ENCODE data around the gene CIZ1. TPM values are rescaled to one million over a fixed set of nuclear protein-coding genes. Genes with fewer than 3 reads are reported as not detected.

The CIZ1 gene
- total and polyA plus RNA-seq, 10 of the 15 experiments (the other 5 are each of a cell fraction or from before 2014, with no cell fraction given), result 1.8 to 91.6 (median 35.4) TPM

DNA sequence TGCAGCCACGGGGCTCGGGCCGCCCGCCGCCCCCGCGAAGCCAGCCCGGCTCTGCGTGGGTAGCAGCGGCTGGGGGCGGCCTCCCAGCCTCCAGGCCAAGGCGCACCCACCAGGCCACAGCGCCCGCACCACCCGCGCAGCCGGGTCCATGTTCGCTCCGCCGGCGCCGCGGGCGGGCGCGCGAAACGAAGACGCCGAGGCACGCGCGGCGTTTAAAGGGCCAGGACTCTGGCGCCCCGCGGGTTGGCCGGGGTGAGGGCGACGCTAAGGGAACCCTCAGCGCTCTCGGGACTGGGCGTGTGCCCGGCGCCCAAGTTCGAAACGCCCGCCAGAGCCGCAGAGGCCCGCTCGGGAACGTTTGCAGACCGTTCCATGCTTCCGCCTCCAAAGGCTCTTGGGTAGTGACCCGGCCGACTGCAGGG, 63.8 kb downstream of the CIZ1 start, which contains the start of gene PTGES2 (continued):
- TF ChIP-seq, protein P1, sequence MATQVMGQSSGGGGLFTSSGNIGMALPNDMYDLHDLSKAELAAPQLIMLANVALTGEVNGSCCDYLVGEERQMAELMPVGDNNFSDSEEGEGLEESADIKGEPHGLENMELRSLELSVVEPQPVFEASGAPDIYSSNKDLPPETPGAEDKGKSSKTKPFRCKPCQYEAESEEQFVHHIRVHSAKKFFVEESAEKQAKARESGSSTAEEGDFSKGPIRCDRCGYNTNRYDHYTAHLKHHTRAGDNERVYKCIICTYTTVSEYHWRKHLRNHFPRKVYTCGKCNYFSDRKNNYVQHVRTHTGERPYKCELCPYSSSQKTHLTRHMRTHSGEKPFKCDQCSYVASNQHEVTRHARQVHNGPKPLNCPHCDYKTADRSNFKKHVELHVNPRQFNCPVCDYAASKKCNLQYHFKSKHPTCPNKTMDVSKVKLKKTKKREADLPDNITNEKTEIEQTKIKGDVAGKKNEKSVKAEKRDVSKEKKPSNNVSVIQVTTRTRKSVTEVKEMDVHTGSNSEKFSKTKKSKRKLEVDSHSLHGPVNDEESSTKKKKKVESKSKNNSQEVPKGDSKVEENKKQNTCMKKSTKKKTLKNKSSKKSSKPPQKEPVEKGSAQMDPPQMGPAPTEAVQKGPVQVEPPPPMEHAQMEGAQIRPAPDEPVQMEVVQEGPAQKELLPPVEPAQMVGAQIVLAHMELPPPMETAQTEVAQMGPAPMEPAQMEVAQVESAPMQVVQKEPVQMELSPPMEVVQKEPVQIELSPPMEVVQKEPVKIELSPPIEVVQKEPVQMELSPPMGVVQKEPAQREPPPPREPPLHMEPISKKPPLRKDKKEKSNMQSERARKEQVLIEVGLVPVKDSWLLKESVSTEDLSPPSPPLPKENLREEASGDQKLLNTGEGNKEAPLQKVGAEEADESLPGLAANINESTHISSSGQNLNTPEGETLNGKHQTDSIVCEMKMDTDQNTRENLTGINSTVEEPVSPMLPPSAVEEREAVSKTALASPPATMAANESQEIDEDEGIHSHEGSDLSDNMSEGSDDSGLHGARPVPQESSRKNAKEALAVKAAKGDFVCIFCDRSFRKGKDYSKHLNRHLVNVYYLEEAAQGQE (IDR thresholded peaks at IDR 0.05; ENCODE audit: low read depth, low read length), result no peak
- peak; percentile 87; the same call in 1 of the 2 replicates for TF ChIP-seq RB1 (IDR thresholded peaks at IDR 0.05; ENCODE audit: borderline replicate concordance)
- no peak for TF ChIP-seq CREB1 (IDR thresholded peaks at IDR 0.05; ENCODE audit: low read depth)
- TF ChIP-seq ZSCAN29 (IDR thresholded peaks at IDR 0.05), result peak; percentile 43; the same call in 1 of the 2 replicates
- no peak for TF ChIP-seq SPI1 (IDR thresholded peaks at IDR 0.05; ENCODE audit: borderline replicate concordance, insufficient read depth, low read depth, low read length)
- peak; percentile 98 for TF ChIP-seq GATAD2B (conservative IDR thresholded peaks at IDR 0.05; ENCODE audit: low read depth)
- peak; percentile 71 for TF ChIP-seq MXI1 (IDR thresholded peaks at IDR 0.05; ENCODE audit: low read depth, low read length)
- TF ChIP-seq HDAC6 (IDR thresholded peaks at IDR 0.05; ENCODE audit: unreplicated experiment), result peak; percentile 51
- no peak for TF ChIP-seq MEF2B (IDR thresholded peaks at IDR 0.05; ENCODE audit: partially characterized antibody, poor library complexity, severe bottlenecking)
- peak; percentile 87 for TF ChIP-seq DPF2 (IDR thresholded peaks at IDR 0.05)
- no peak; the same call in 1 of the 2 replicates for TF ChIP-seq POLR2AphosphoS5 (IDR thresholded peaks at IDR 0.05; ENCODE audit: low read length)
- TF ChIP-seq, protein P2, sequence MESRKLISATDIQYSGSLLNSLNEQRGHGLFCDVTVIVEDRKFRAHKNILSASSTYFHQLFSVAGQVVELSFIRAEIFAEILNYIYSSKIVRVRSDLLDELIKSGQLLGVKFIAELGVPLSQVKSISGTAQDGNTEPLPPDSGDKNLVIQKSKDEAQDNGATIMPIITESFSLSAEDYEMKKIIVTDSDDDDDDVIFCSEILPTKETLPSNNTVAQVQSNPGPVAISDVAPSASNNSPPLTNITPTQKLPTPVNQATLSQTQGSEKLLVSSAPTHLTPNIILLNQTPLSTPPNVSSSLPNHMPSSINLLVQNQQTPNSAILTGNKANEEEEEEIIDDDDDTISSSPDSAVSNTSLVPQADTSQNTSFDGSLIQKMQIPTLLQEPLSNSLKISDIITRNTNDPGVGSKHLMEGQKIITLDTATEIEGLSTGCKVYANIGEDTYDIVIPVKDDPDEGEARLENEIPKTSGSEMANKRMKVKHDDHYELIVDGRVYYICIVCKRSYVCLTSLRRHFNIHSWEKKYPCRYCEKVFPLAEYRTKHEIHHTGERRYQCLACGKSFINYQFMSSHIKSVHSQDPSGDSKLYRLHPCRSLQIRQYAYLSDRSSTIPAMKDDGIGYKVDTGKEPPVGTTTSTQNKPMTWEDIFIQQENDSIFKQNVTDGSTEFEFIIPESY (IDR thresholded peaks at IDR 0.05), result no peak
- TF ChIP-seq ZNF24 (IDR thresholded peaks at IDR 0.05), result peak; percentile 25; the same call in 1 of the 2 replicates
- TF ChIP-seq HCFC1 (IDR thresholded peaks at IDR 0.05; ENCODE audit: low read length), result peak; percentile 39; the same call in 1 of the 2 replicates
- TF ChIP-seq, protein P3, sequence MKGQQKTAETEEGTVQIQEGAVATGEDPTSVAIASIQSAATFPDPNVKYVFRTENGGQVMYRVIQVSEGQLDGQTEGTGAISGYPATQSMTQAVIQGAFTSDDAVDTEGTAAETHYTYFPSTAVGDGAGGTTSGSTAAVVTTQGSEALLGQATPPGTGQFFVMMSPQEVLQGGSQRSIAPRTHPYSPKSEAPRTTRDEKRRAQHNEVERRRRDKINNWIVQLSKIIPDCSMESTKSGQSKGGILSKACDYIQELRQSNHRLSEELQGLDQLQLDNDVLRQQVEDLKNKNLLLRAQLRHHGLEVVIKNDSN (IDR thresholded peaks at IDR 0.05; ENCODE audit: borderline replicate concordance, extremely low read length, insufficient read depth, low read depth, low read length), result peak; percentile 36
- TF ChIP-seq ZZZ3 (IDR thresholded peaks at IDR 0.05; ENCODE audit: control insufficient read depth, insufficient read length, low read depth), result no peak
- TF ChIP-seq, protein P4, sequence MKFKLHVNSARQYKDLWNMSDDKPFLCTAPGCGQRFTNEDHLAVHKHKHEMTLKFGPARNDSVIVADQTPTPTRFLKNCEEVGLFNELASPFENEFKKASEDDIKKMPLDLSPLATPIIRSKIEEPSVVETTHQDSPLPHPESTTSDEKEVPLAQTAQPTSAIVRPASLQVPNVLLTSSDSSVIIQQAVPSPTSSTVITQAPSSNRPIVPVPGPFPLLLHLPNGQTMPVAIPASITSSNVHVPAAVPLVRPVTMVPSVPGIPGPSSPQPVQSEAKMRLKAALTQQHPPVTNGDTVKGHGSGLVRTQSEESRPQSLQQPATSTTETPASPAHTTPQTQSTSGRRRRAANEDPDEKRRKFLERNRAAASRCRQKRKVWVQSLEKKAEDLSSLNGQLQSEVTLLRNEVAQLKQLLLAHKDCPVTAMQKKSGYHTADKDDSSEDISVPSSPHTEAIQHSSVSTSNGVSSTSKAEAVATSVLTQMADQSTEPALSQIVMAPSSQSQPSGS (IDR thresholded peaks at IDR 0.05; ENCODE audit: low read length), result no peak
- TF ChIP-seq, protein P5, sequence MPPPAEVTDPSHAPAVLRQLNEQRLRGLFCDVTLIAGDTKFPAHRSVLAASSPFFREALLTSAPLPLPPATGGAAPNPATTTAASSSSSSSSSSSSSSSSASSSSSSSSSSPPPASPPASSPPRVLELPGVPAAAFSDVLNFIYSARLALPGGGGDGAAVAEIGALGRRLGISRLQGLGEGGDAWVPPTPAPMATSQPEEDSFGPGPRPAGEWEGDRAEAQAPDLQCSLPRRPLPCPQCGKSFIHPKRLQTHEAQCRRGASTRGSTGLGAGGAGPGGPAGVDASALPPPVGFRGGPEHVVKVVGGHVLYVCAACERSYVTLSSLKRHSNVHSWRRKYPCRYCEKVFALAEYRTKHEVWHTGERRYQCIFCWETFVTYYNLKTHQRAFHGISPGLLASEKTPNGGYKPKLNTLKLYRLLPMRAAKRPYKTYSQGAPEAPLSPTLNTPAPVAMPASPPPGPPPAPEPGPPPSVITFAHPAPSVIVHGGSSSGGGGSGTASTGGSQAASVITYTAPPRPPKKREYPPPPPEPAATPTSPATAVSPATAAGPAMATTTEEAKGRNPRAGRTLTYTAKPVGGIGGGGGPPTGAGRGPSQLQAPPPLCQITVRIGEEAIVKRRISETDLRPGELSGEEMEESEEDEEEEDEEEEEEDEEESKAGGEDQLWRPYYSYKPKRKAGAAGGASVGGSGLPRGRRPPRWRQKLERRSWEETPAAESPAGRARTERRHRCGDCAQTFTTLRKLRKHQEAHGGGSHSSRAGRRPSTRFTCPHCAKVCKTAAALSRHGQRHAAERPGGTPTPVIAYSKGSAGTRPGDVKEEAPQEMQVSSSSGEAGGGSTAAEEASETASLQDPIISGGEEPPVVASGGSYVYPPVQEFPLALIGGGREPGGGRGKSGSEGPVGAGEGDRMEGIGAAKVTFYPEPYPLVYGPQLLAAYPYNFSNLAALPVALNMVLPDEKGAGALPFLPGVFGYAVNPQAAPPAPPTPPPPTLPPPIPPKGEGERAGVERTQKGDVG (CRISPR knock-in tag; IDR thresholded peaks at IDR 0.05), result no peak
